Measurements from ENCODE around the gene PHKA2.

Gene PHKA2

DNA sequence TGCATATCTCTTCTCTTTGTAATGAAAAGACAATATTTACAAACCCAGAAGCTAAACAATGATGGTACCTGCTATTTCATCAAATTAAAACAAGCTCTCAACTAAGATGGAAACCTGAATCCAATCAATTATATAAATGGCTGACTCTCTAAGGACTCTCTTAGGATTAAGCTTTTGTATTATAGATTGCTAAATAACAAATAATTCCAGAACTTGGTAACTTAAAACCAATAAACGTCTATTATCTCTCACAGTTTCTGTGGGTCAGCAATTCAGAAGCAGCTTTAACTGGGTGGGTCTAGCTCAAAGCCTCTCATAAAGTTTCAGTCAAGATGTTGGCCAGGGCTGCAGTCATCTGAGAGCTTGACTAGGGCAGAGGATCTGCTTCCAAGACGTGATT is 12.4 kb downstream of the PHKA2 start:
- Histone ChIP-seq H3K27ac (no peak overlapping the region), H3K9me3 (ENCODE audit: severe bottlenecking) (no peaks in the 10 kb centered on the region), H3K27me3 (ENCODE audit: insufficient read depth, low read depth, severe bottlenecking) (peaks cover 15% of the 10 kb centered on the region), H3K36me3 (no peaks in the 10 kb centered on the region), H3K4me3 (ENCODE audit: low read depth, low read length) (no peak overlapping the region)
- DNase-seq = no peak
- TF ChIP-seq, protein P1, sequence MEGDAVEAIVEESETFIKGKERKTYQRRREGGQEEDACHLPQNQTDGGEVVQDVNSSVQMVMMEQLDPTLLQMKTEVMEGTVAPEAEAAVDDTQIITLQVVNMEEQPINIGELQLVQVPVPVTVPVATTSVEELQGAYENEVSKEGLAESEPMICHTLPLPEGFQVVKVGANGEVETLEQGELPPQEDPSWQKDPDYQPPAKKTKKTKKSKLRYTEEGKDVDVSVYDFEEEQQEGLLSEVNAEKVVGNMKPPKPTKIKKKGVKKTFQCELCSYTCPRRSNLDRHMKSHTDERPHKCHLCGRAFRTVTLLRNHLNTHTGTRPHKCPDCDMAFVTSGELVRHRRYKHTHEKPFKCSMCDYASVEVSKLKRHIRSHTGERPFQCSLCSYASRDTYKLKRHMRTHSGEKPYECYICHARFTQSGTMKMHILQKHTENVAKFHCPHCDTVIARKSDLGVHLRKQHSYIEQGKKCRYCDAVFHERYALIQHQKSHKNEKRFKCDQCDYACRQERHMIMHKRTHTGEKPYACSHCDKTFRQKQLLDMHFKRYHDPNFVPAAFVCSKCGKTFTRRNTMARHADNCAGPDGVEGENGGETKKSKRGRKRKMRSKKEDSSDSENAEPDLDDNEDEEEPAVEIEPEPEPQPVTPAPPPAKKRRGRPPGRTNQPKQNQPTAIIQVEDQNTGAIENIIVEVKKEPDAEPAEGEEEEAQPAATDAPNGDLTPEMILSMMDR (IDR thresholded peaks at IDR 0.05; ENCODE audit: low read depth, low read length) = no peak

DNA sequence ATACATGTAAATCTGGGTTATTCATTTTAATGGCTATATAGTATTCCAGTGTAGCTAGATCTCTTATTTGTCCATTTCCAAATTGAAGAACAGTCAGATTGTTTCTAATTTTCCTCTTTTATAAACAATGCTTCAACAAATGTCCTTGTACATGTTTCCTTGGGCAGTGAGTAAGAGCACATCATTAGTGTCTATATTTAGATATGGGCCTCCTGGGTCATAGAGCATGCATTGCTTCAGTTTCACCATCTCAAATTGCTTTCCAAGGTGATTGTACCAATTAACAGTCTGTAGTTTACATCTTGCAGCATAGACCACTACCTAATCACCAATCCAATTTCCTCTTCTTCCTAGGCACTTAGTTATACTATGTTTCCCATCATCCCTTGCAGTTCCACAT is 13.4 kb downstream of the PHKA2 start:
- DNase-seq = no peak
- Histone ChIP-seq H3K4me3 (ENCODE audit: low read depth, low read length) (no peak overlapping the region), H3K27me3 (ENCODE audit: insufficient read depth, low read depth, severe bottlenecking) (peaks cover 14% of the 10 kb centered on the region)

GRCh38 chrX:18966624-18967023 is 17.3 kb downstream of the PHKA2 start:
- TF ChIP-seq, protein P1 (IDR thresholded peaks at IDR 0.05; ENCODE audit: low read depth, low read length) = no peak
- Histone ChIP-seq H3K36me3 (no peaks in the 10 kb centered on the region), H3K27me3 (ENCODE audit: insufficient read depth, low read depth, severe bottlenecking) (peaks cover 17% of the 10 kb centered on the region), H3K27ac (no peak overlapping the region), H3K4me3 (ENCODE audit: low read depth, low read length) (no peak overlapping the region), H3K9me3 (ENCODE audit: severe bottlenecking) (no peaks in the 10 kb centered on the region)
- no peak for DNase-seq

More for the DNA sequence above, 13.4 kb downstream of the PHKA2 start:
- Histone ChIP-seq H3K27ac (no peak overlapping the region), H3K9me3 (ENCODE audit: severe bottlenecking) (no peaks in the 10 kb centered on the region), H3K36me3 (no peaks in the 10 kb centered on the region)
- TF ChIP-seq, protein P1 (IDR thresholded peaks at IDR 0.05; ENCODE audit: low read depth, low read length) = no peak

DNA sequence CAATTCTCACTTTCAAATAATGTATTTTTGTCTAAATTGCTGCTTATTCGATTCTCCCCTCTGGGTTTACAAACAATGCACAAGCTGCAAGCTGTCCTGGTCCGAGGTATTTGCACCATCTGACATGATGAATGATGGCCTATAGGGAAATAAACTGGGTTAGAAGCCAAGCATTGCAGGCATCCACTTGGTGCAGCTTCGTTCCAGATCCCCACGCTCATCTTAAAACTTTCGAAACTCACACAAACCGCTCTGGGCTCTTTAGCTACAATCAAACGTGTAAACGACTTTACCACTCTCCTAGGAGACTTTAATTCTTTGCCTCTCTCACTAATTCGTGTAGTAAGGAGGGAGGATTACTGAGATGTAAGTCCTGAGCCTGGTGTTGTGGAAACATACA is 19.0 kb downstream of the PHKA2 start:
- H3K4me3 ChIP-seq (ENCODE audit: low read depth, low read length) = no peak overlapping the region
- DNase-seq = no peak
- no peak overlapping the region for H3K27ac ChIP-seq
- H3K27me3 ChIP-seq (ENCODE audit: insufficient read depth, low read depth, severe bottlenecking) = peaks cover 17% of the 10 kb centered on the region
- no peaks in the 10 kb centered on the region for H3K9me3 ChIP-seq (ENCODE audit: severe bottlenecking)
- TF ChIP-seq, protein P1 (IDR thresholded peaks at IDR 0.05; ENCODE audit: low read depth, low read length) = no peak
- H3K36me3 ChIP-seq = no peaks in the 10 kb centered on the region

GRCh38 chrX:18964026-18964425 is 19.9 kb downstream of the PHKA2 start:
- DNase-seq = peak; percentile 14
- Histone ChIP-seq H3K4me3 (ENCODE audit: low read depth, low read length) (no peak overlapping the region), H3K36me3 (no peaks in the 10 kb centered on the region), H3K9me3 (ENCODE audit: severe bottlenecking) (no peaks in the 10 kb centered on the region), H3K27ac (no peak overlapping the region), H3K27me3 (ENCODE audit: insufficient read depth, low read depth, severe bottlenecking) (peaks cover 24% of the 10 kb centered on the region)
- TF ChIP-seq, protein P1 (IDR thresholded peaks at IDR 0.05; ENCODE audit: low read depth, low read length) = no peak

DNA sequence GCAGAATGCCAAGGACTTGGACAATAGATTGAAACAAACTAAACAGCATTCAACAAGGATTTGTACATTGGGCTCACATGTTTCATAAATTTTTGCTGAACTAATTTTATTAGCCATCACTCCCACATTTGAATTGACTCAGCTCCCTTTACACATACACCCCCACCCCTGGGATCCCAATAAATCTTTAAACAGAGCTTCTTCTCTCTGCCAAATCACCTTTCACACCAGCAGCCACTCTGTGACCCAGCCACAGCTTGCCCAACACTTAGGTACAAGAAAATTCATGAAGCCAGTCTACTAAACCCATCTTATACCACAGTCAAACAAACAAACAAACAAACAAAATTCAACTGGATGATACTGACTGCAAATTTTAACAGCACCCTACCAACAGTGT is 21.6 kb downstream of the PHKA2 start:
- no peak for DNase-seq
- Histone ChIP-seq H3K27ac (no peak overlapping the region), H3K9me3 (ENCODE audit: severe bottlenecking) (no peaks in the 10 kb centered on the region), H3K36me3 (no peaks in the 10 kb centered on the region), H3K4me3 (ENCODE audit: low read depth, low read length) (no peak overlapping the region), H3K27me3 (ENCODE audit: insufficient read depth, low read depth, severe bottlenecking) (peaks cover 28% of the 10 kb centered on the region)
- TF ChIP-seq, protein P1 (IDR thresholded peaks at IDR 0.05; ENCODE audit: low read depth, low read length) = no peak

All from WERI-Rb-1 (cell line).